B cell (primary cell): Measurements from ENCODE around the gene USP34.

Experiments used
- CTCF ChIP-seq: fragments of 200-600 bp; IDR thresholded peaks from one replicate; pipeline ENCODE4 v1.8.0; 2022; ENCODE audit warnings: antibody characterized with exemption, mild to moderate bottlenecking
- EZH2 ChIP-seq: IDR thresholded peaks from 2 replicates; pipeline ENCODE4 v1.6.1; 2012; ENCODE audit warnings: borderline replicate concordance, low read depth, mild to moderate bottlenecking, moderate library complexity, low read length; ENCODE audit not compliant: insufficient read depth, poor library complexity, severe bottlenecking

GRCh38 chr2:61362873-61363272 lies 108.0 kb downstream of the USP34 start:
- TF ChIP-seq CTCF: no peak
- TF ChIP-seq EZH2: no peak
